Testis (tissue), 3 donors: Measurements from ENCODE around the gene NPM3. TPM values are rescaled to one million over a fixed set of nuclear protein-coding genes. Genes with fewer than 3 reads are reported as not detected.

ENCODE experiments used
- DNase-seq: peaks from one replicate; pipeline ENCODE4 v3.0.0-alpha.2; 2019
- H3K27ac ChIP-seq, 2 donors: fragments of 200-600 bp; sonication (generic); one replicate each; pipeline ENCODE4 v1.5.1; 2019
- H3K27me3 ChIP-seq: fragments of 200-600 bp; sonication (generic); one replicate; pipeline ENCODE4 v1.5.1; 2019
- H3K36me3 ChIP-seq: fragments of 200-600 bp; sonication (generic); one replicate; pipeline ENCODE4 v1.5.1; 2017; ENCODE audit warnings: low read depth; ENCODE audit errors: missing control alignments
- H3K4me1 ChIP-seq: fragments of 200-600 bp; sonication (generic); one replicate; pipeline ENCODE4 v1.5.1; 2019
- H3K4me3 ChIP-seq, 2 donors: fragments of 200-600 bp; sonication (generic); one replicate each; pipeline ENCODE4 v1.5.1; 2017 to 2019
- H3K9me3 ChIP-seq: fragments of 200-600 bp; sonication (generic); one replicate; pipeline ENCODE4 v1.5.1; 2017
- CTCF ChIP-seq, 3 experiments: fragments of 450-650 bp in 2 of 3; fragments of 200-600 bp in 1 of 3; sonication (generic) in 1 of 3; IDR thresholded peaks; one replicate each; pipeline ENCODE4 v1.5.1; 2016 to 2019; ENCODE audit warnings: antibody characterized with exemption in 3 of 3, mild to moderate bottlenecking in 2 of 3, moderate library complexity in 1 of 3
- POLR2A ChIP-seq: fragments of 450-650 bp; IDR thresholded peaks from one replicate; pipeline ENCODE4 v1.6.1; 2017; ENCODE audit warnings: antibody characterized with exemption, mild to moderate bottlenecking, moderate library complexity
- WGBS, 2 donors: methylation state at CpG; one replicate each; pipeline ENCODE4 v1.1.5; 2018; 5-methylcytosine and 5-hydroxymethylcytosine counted together
- intact Hi-C: fragments of 100-400 bp; cut with DNase I; formaldehyde crosslinking; loops from one replicate; pipeline ENCODE4 v1.15.1; 2023; ENCODE audit warnings: low total_unique reads
- polyA plus RNA-seq: library from polyadenylated mRNA; stranded (reverse); fragments of 350-450 nt; fragmentation: Illumina TruSeq; extraction: RNeasy Lipid Tissue Mini Kit (QIAGEN cat#74804); gene quantifications from one replicate; pipeline ENCODE4 v1.2.3, GENCODE V29; 2014; ENCODE audit warnings: low read depth, low replicate concordance; ENCODE audit not compliant: insufficient read depth
- total RNA-seq, 2 donors: library from RNA; depleted of rRNA; stranded (reverse); fragments of >200 nt; gene quantifications; one replicate each; pipeline ENCODE4 v1.2.3, GENCODE V29; 2016

NPM3 gene
- total and polyA plus RNA-seq, 3 donors from 2014 or later: 38.9 to 64.5 (median 40.9) TPM

GRCh38 chr10:101772895-101773761 is 10.1 kb downstream of the NPM3 start:
- intact Hi-C loops: no loop called here
- TF ChIP-seq POLR2A (no peak), CTCF (IDR thresholded peaks at IDR 0.05) (no peak)
- Histone ChIP-seq H3K27me3 (peaks cover 6% of the 10 kb centered on the region), H3K4me1 (peaks cover 10% of the 10 kb centered on the region), H3K36me3 (no peaks in the 10 kb centered on the region), H3K4me3 (no peak overlapping the region), H3K9me3 (no peaks in the 10 kb centered on the region), H3K27ac (no peak overlapping the region)
- WGBS, 2 donors: 54 to 57% methylated on average over 15 to 21 of the region's 21 CpGs
- no peak for DNase-seq

- Histone ChIP-seq H3K4me1 (peaks cover 10% of the 10 kb centered on the region), H3K27me3 (peaks cover 6% of the 10 kb centered on the region), H3K27ac (no peak overlapping the region), H3K36me3 (no peaks in the 10 kb centered on the region), H3K4me3 (no peak overlapping the region), H3K9me3 (no peaks in the 10 kb centered on the region)
- DNase-seq: no peak
- TF ChIP-seq POLR2A: no peak
- no peak for TF ChIP-seq CTCF (IDR thresholded peaks at IDR 0.05)
- intact Hi-C loops: no loop called here
- WGBS, 2 donors: 84 to 88% methylated on average over 5 to 6 of the region's 6 CpGs
These were observed 11.0 kb downstream of the NPM3 start for GRCh38 chr10:101772017-101772894.

GRCh38 chr10:101771380-101771779 is 11.9 kb downstream of the NPM3 start:
- Histone ChIP-seq H3K9me3 (no peaks in the 10 kb centered on the region), H3K27me3 (peaks cover 6% of the 10 kb centered on the region), H3K4me1 (peaks cover 10% of the 10 kb centered on the region), H3K36me3 (no peaks in the 10 kb centered on the region), H3K4me3 (no peak overlapping the region), H3K27ac (no peak overlapping the region)
- intact Hi-C loops: no loop called here
- TF ChIP-seq POLR2A (no peak), CTCF (IDR thresholded peaks at IDR 0.05) (no peak)
- WGBS, 2 donors: 96 to 99% methylated on average over 10 of the region's 10 CpGs
- DNase-seq: no peak

GRCh38 chr10:101770331-101771215 is 12.7 kb downstream of the NPM3 start:
- TF ChIP-seq POLR2A: no peak
- TF ChIP-seq CTCF (IDR thresholded peaks at IDR 0.05): no peak
- Histone ChIP-seq H3K27me3 (peaks cover 6% of the 10 kb centered on the region), H3K36me3 (no peaks in the 10 kb centered on the region), H3K27ac (no peak overlapping the region), H3K4me3 (no peak overlapping the region), H3K4me1 (peaks cover 10% of the 10 kb centered on the region), H3K9me3 (no peaks in the 10 kb centered on the region)
- DNase-seq: no peak
- intact Hi-C loops: no loop called here
- 92% methylated on average over 24 to 39 of the region's 41 CpGs for WGBS, 2 donors
